H1 (cell line): ENCODE results near the gene LRRK1. TPM values are rescaled to one million over a fixed set of nuclear protein-coding genes. Genes with fewer than 3 reads are reported as not detected.

Experiments used
- CTCF ChIA-PET: fragments of 300-600 bp; sonication (Branson Sonifier 250); formaldehyde crosslinking; loops from one replicate; lab custom pipeline; 2021; ENCODE audit not compliant: partially characterized antibody; lab: Charles Lee
- POLR2A ChIA-PET: fragments of 300-600 bp; sonication (Branson Sonifier 250); formaldehyde crosslinking; loops from one replicate; lab custom pipeline; 2021; ENCODE audit warnings: inconsistent platforms; ENCODE audit not compliant: partially characterized antibody; lab: Charles Lee
- DNase-seq, 2 experiments: peaks; one replicate each; pipeline versions ENCODE4 v3.0.0 to v3.0.0-alpha.2; 2010 to 2022; ENCODE audit warnings: low spot score in 2 of 2, low read depth in 1 of 2, mixed read lengths in 1 of 2
- FAIRE-seq: peaks from 2 replicates; lab custom pipeline; 2011; peaks lifted over from hg19 to GRCh38; lab: Jason Lieb, UNC
- H2AFZ ChIP-seq: 2 replicates; pipeline ENCODE4 v1.8.1; 2012; ENCODE audit warnings: low read length, inconsistent platforms
- H2AK5ac ChIP-seq: 2 replicates; pipeline ENCODE4 v1.6.1; 2013; ENCODE audit warnings: low read depth, low read length
- H2BK120ac ChIP-seq: replicated peaks from 2 replicates; pipeline ENCODE3; 2013; ENCODE audit warnings: low read depth, low read length, inconsistent platforms
- H2BK12ac ChIP-seq: 2 replicates; pipeline ENCODE4 v1.6.1; 2013; ENCODE audit warnings: low read depth, low read length
- H2BK15ac ChIP-seq: 2 replicates; pipeline ENCODE4 v1.6.1; 2013; ENCODE audit warnings: low read length
- H2BK20ac ChIP-seq: 2 replicates; pipeline ENCODE4 v1.6.1; 2013; ENCODE audit warnings: low read length
- H2BK5ac ChIP-seq: 2 replicates; pipeline ENCODE4 v1.6.1; 2013; ENCODE audit warnings: low read depth, low read length
- H3K14ac ChIP-seq: 2 replicates; pipeline ENCODE4 v1.6.1; 2013; ENCODE audit warnings: inconsistent platforms; ENCODE audit not compliant: insufficient read length
- H3K18ac ChIP-seq: 2 replicates; pipeline ENCODE4 v1.6.1; 2013; ENCODE audit warnings: low read length; ENCODE audit errors: extremely low read depth
- H3K23ac ChIP-seq: 2 replicates; pipeline ENCODE4 v1.6.1; 2013; ENCODE audit warnings: inconsistent platforms; ENCODE audit not compliant: insufficient read length
- H3K23me2 ChIP-seq: 2 replicates; pipeline ENCODE4 v1.6.1; 2013; ENCODE audit warnings: low read depth, low read length
- H3K27ac ChIP-seq: 2 replicates; pipeline ENCODE4 v1.6.1; 2011; ENCODE audit warnings: low read depth, low read length, inconsistent platforms
- H3K27me3 ChIP-seq, 4 experiments: replicated peaks in 1 of 4; 1 replicate in 1 of 4; 2 replicates in 3 of 4; pipeline versions ENCODE4 v1.6.1 to v1.8.1; 2011 to 2013; ENCODE audit warnings: low read length in 3 of 4, mild to moderate bottlenecking in 3 of 4, inconsistent platforms in 2 of 4, mixed read lengths in 2 of 4, moderate library complexity in 1 of 4; ENCODE audit not compliant: control insufficient read depth in 3 of 4, insufficient read depth in 3 of 4; ENCODE audit errors: extremely low read depth in 1 of 4
- H3K36me3 ChIP-seq, 4 experiments: 2 replicates each; pipeline versions ENCODE4 v1.6.1 to v1.8.1; 2011 to 2013; ENCODE audit warnings: mild to moderate bottlenecking in 4 of 4, low read length in 3 of 4, moderate library complexity in 2 of 4, control low read depth in 1 of 4, inconsistent platforms in 1 of 4; ENCODE audit not compliant: insufficient read depth in 4 of 4, control insufficient read depth in 2 of 4
- H3K4ac ChIP-seq: replicated peaks from 2 replicates; pipeline ENCODE3; 2013; ENCODE audit warnings: low read length, low read depth, mixed read lengths, inconsistent platforms; ENCODE audit not compliant: insufficient read length
- H3K4me1 ChIP-seq, 4 experiments: replicated peaks in 1 of 4; 1 replicate in 1 of 4; 2 replicates in 3 of 4; pipeline versions ENCODE4 v1.6.1 to v1.8.1; 2011 to 2013; ENCODE audit warnings: low read length in 3 of 4, inconsistent platforms in 2 of 4, mixed read lengths in 1 of 4; ENCODE audit not compliant: insufficient read depth in 4 of 4, control insufficient read depth in 3 of 4
- H3K4me2 ChIP-seq, 2 experiments: 2 replicates each; pipeline versions ENCODE4 v1.6.1 to v1.8.1; 2011 to 2013; ENCODE audit warnings: low read depth in 2 of 2, low read length in 2 of 2, control low read depth in 1 of 2, inconsistent platforms in 1 of 2, mild to moderate bottlenecking in 1 of 2; ENCODE audit not compliant: insufficient read depth in 1 of 2
- H3K4me3 ChIP-seq, 4 experiments: fragments of 200-600, 300-600 bp in 1 of 4; sonication (generic), shearing (Covaris generic), sonication (Bioruptor Twin) in 1 of 4; 2 replicates each; pipeline versions ENCODE4 v1.5.1 to v1.8.1; 2011 to 2016; ENCODE audit warnings: low read length in 4 of 4, low read depth in 3 of 4, control low read depth in 2 of 4, inconsistent platforms in 2 of 4, mild to moderate bottlenecking in 2 of 4, mixed read lengths in 1 of 4, moderate library complexity in 1 of 4; ENCODE audit not compliant: insufficient read depth in 2 of 4; ENCODE audit errors: extremely low read depth in 1 of 4
- H3K56ac ChIP-seq: replicated peaks from 2 replicates; pipeline ENCODE3; 2013; ENCODE audit warnings: low read depth, mild to moderate bottlenecking, mixed read lengths, low read length, inconsistent platforms; ENCODE audit not compliant: insufficient read length
- H3K79me1 ChIP-seq: 2 replicates; pipeline ENCODE4 v1.6.1; 2013; ENCODE audit warnings: low read depth, low read length, control low read depth
- H3K79me2 ChIP-seq, 2 experiments: 2 replicates each; pipeline versions ENCODE4 v1.6.1 to v1.8.1; 2012 to 2013; ENCODE audit warnings: low read length in 2 of 2, mild to moderate bottlenecking in 2 of 2, inconsistent platforms in 1 of 2; ENCODE audit not compliant: insufficient read depth in 2 of 2, control insufficient read depth in 1 of 2
- H3K9ac ChIP-seq, 4 experiments: replicated peaks in 1 of 4; 1 replicate in 1 of 4; 2 replicates in 3 of 4; pipeline versions ENCODE4 v1.6.1 to v1.8.1; 2011 to 2013; ENCODE audit warnings: low read depth in 3 of 4, low read length in 3 of 4, control low read depth in 2 of 4, mild to moderate bottlenecking in 2 of 4, moderate library complexity in 2 of 4, inconsistent platforms in 1 of 4; ENCODE audit errors: extremely low read depth in 1 of 4
- H3K9me3 ChIP-seq, 2 experiments: 2 replicates each; pipeline versions ENCODE4 v1.6.1 to v1.8.1; 2012 to 2013; ENCODE audit warnings: mild to moderate bottlenecking in 2 of 2, moderate library complexity in 2 of 2, control low read depth in 1 of 2, inconsistent platforms in 1 of 2, low read depth in 1 of 2, low read length in 1 of 2, mixed read lengths in 1 of 2; ENCODE audit not compliant: insufficient read depth in 2 of 2
- H4K20me1 ChIP-seq, 2 experiments: replicated peaks in 1 of 2; 2 replicates each; pipeline versions ENCODE3 to v1.8.1; 2011 to 2013; ENCODE audit warnings: inconsistent platforms in 2 of 2, low read length in 2 of 2, mild to moderate bottlenecking in 1 of 2; ENCODE audit not compliant: insufficient read depth in 2 of 2, control insufficient read depth in 1 of 2
- H4K5ac ChIP-seq: 2 replicates; pipeline ENCODE4 v1.6.1; 2013; ENCODE audit warnings: low read length, low read depth, mixed read lengths, inconsistent platforms; ENCODE audit not compliant: insufficient read length
- H4K8ac ChIP-seq: 2 replicates; pipeline ENCODE4 v1.8.0; 2013; ENCODE audit warnings: mild to moderate bottlenecking, moderate library complexity, low read length, inconsistent platforms; ENCODE audit not compliant: insufficient read depth; ENCODE audit errors: extremely low read depth
- H4K91ac ChIP-seq: replicated peaks from 2 replicates; pipeline ENCODE3; 2013; ENCODE audit warnings: low read length, mixed read lengths, inconsistent platforms; ENCODE audit not compliant: insufficient read length
- ASH2L ChIP-seq: fragments of 200-600, 300-600 bp; sonication (generic); IDR thresholded peaks from one replicate; pipeline ENCODE4 v1.7.1; 2017; ENCODE audit warnings: low read length
- CEBPB ChIP-seq: IDR thresholded peaks from 2 replicates; pipeline ENCODE4 v1.6.1; 2012; ENCODE audit warnings: low read depth, low read length
- EP300 ChIP-seq, 2 experiments: IDR thresholded peaks; 1 replicate in 1 of 2; 2 replicates in 1 of 2; pipeline ENCODE4 v1.6.1; 2011 to 2012; ENCODE audit warnings: low read depth in 2 of 2, low read length in 2 of 2, mild to moderate bottlenecking in 2 of 2, borderline replicate concordance in 1 of 2, inconsistent platforms in 1 of 2, moderate library complexity in 1 of 2
- FOSL1 ChIP-seq: IDR thresholded peaks from 2 replicates; pipeline ENCODE4 v1.6.1; 2011; ENCODE audit warnings: mild to moderate bottlenecking, low read depth, low read length, moderate library complexity; ENCODE audit not compliant: insufficient read depth
- JUND ChIP-seq: IDR thresholded peaks from 2 replicates; pipeline ENCODE4 v1.6.1; 2011; ENCODE audit warnings: mild to moderate bottlenecking, improper control_type of control experiment, low read length
- NRF1 ChIP-seq: IDR thresholded peaks from 2 replicates; pipeline ENCODE4 v1.6.1; 2011; ENCODE audit warnings: mild to moderate bottlenecking, low read depth, low read length, improper control_type of control experiment
- RBBP5 ChIP-seq: IDR thresholded peaks from 2 replicates; pipeline ENCODE4 v1.7.1; 2012; ENCODE audit warnings: low read depth, mild to moderate bottlenecking, inconsistent platforms, low read length, moderate library complexity, borderline replicate concordance
- SUZ12 ChIP-seq: fragments of 200-600 bp; sonication (generic); IDR thresholded peaks from 2 replicates; pipeline ENCODE4 v1.6.1; 2012; ENCODE audit warnings: mild to moderate bottlenecking, inconsistent platforms, low read length, moderate library complexity, mixed read lengths
- USF2 ChIP-seq: IDR thresholded peaks from 2 replicates; pipeline ENCODE4 v1.6.1; 2011; ENCODE audit warnings: low read length, improper control_type of control experiment
- WGBS, 2 experiments: shearing (Covaris generic) in 1 of 2; methylation state at CpG; one replicate each; pipeline versions ENCODE4 v1.1.6 to v1.1.7; 2013 to 2015; ENCODE audit warnings: low lambda C conversion rate in 2 of 2, mixed read lengths in 2 of 2, inconsistent platforms in 1 of 2, low coverage in 1 of 2, missing lambda C conversion rate in 1 of 2; ENCODE audit not compliant: insufficient replicate concordance in 2 of 2, insufficient coverage in 1 of 2, insufficient read length in 1 of 2; ENCODE audit errors: extremely low coverage in 1 of 2, missing lambda C conversion rate in 1 of 2; 5-methylcytosine and 5-hydroxymethylcytosine counted together
- polyA plus RNA-seq, 7 experiments: library from polyadenylated mRNA; depleted of rRNA in 3 of 7; stranded (reverse) in 5 of 7; unstranded in 2 of 7; fragments of >200 nt in 5 of 7; fragments of 200-250 nt in 2 of 7; gene quantifications; 1 replicate in 5 of 7; 2 replicates in 1 of 7; 4 replicates in 1 of 7; pipeline versions ENCODE4 v1.2.1 to v1.2.3, GENCODE V29; 2011 to 2013; ENCODE audit warnings: missing spikeins in 2 of 7, mixed read lengths in 2 of 7
- total RNA-seq: library from RNA; stranded (reverse); fragmentation: NEBNext Ultra II Directional; extraction: Animal tissue kit (Norgen Biotek cat#: 25700); gene quantifications from 2 replicates; pipeline ENCODE4 v1.2.1, GENCODE V29; 2021
- TF ChIP-seq, protein P1 (sequence below): IDR thresholded peaks from 2 replicates; pipeline ENCODE4 v1.6.1; 2012; ENCODE audit warnings: low read length, inconsistent platforms

LRRK1 gene
- total and polyA plus RNA-seq, 2 of the 8 experiments (the other 6 are each of a cell fraction or from before 2014, with no cell fraction given), result 1.2 to 3.6 TPM

DNA sequence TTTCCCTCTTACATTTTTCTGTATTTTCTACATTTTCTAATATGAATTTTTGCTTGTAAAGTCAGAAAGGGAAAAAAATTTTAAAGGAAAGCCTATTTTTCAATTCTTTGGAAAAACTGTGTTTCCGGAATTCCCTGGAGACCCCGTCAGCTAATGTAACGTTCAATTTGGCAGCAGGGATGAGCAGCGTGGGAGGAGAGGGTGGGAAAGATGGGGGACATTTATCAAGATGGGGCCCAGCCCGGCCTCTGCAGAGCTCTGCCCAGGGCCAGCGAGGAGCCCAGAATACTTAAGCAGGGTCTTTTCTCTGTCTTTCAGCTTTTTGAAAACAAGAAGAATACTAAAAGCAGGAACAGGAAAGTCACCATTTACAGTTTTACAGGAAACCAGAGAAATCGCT is 129.0 kb downstream of the LRRK1 start:
- 89% methylated on average over 7 of the region's 7 CpGs; no CpG with 5 or more reads in 1 of the 2 experiments for WGBS, 2 experiments
- no peak overlapping the region for H3K14ac ChIP-seq
- H3K4me2 ChIP-seq, result no peak overlapping the region
- H2BK15ac ChIP-seq, result no peak overlapping the region
- H2AFZ ChIP-seq, result no peak overlapping the region
- H3K9me3 ChIP-seq, result no peaks in the 10 kb centered on the region
- no peak overlapping the region for H4K5ac ChIP-seq
- no peaks in the 10 kb centered on the region for H3K23me2 ChIP-seq
- no peaks in the 10 kb centered on the region for H3K79me2 ChIP-seq
- no peaks in the 10 kb centered on the region for H3K36me3 ChIP-seq
- ChIA-PET POLR2A (interaction anchor here (1.1 to 1.5 kb wide), 6 partner anchors 13 to 149 kb away, joined by 3 to 5 read pairs (median 3); no protein-coding TSS in a partner anchor), CTCF (interaction anchor here (0.9 to 2.7 kb wide), 9 partner anchors 16 to 209 kb away, joined by 3 to 16 read pairs (median 7); no protein-coding TSS in a partner anchor)
- H3K27ac ChIP-seq, result no peak overlapping the region
- H4K91ac ChIP-seq, result no peak overlapping the region
- H3K56ac ChIP-seq, result no peak overlapping the region
- DNase-seq (peak in 1 of 2 experiments; percentile 31), FAIRE-seq (no peak)
- no peaks in the 10 kb centered on the region for H3K79me1 ChIP-seq
- no peak overlapping the region for H4K8ac ChIP-seq
- no peak overlapping the region for H2BK5ac ChIP-seq
- H2BK120ac ChIP-seq, result no peak overlapping the region
- no peak overlapping the region for H3K4me3 ChIP-seq
- H3K4ac ChIP-seq, result no peak overlapping the region
- H3K4me1 ChIP-seq, result peaks cover 0 to 9% (median 5%) of the 10 kb centered on the region in 4 experiments; a peak in 6 of 7 replicates
- 0 out of 2 replicates have a peak overlapping the region, but pooled peaks have one; percentile 87 for H2BK12ac ChIP-seq
- no peak overlapping the region; the same call in 1 of the 2 replicates for H3K18ac ChIP-seq
- no peak overlapping the region for H3K9ac ChIP-seq
- no peaks in the 10 kb centered on the region for H4K20me1 ChIP-seq
- no peak overlapping the region; the same call in 1 of the 2 replicates for H2BK20ac ChIP-seq
- no peak overlapping the region for H2AK5ac ChIP-seq
- H3K23ac ChIP-seq, result no peak overlapping the region
- H3K27me3 ChIP-seq, result 0 out of 7 replicates have a peak, but pooled peaks cover 0 to 2% (median 0%) of the 10 kb centered on the region in 4 experiments
- TF ChIP-seq USF2 (no peak), CEBPB (no peak), SUZ12 (no peak), FOSL1 (no peak), ASH2L (no peak), EP300 (IDR thresholded peaks at IDR 0.05; ENCODE audit: borderline replicate concordance in 1 of 2, low read depth in 2 of 2, low read length in 2 of 2) (no peak), JUND (no peak), NRF1 (no peak), RBBP5 (no peak)
- TF ChIP-seq, protein P1, sequence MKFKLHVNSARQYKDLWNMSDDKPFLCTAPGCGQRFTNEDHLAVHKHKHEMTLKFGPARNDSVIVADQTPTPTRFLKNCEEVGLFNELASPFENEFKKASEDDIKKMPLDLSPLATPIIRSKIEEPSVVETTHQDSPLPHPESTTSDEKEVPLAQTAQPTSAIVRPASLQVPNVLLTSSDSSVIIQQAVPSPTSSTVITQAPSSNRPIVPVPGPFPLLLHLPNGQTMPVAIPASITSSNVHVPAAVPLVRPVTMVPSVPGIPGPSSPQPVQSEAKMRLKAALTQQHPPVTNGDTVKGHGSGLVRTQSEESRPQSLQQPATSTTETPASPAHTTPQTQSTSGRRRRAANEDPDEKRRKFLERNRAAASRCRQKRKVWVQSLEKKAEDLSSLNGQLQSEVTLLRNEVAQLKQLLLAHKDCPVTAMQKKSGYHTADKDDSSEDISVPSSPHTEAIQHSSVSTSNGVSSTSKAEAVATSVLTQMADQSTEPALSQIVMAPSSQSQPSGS, result no peak
